Motor neuron (in vitro differentiated cells): ENCODE results near the gene TIPARP. TPM values are rescaled to one million over a fixed set of nuclear protein-coding genes. Genes with fewer than 3 reads are reported as not detected.
A peak's percentile ranks its signal among the peaks of the same experiment; 100 is the strongest.
"Not testable (repeated sequence)": the region's sequence is repeated elsewhere in the genome, so short reads cannot be mapped to it uniquely, and the experiment has no call there.

Experiments used
- ATAC-seq, 8 experiments: fragments of 200-7000 bp; cut with Tn5 transposase; replicated peaks in 6 of 8; 2 replicates each; pipeline ENCODE4 v1.8.0; 2021; ENCODE audit warnings: mild to moderate bottlenecking in 8 of 8, moderate library complexity in 8 of 8
- H3K27ac ChIP-seq, 2 donors: fragments of 250-450 bp; sonication (Bioruptor Pico); 2 replicates each; pipeline ENCODE4 v1.9.0; 2021; ENCODE audit warnings: antibody characterized with exemption in 2 of 2, mild to moderate bottlenecking in 2 of 2, moderate library complexity in 1 of 2
- H3K4me1 ChIP-seq, 2 donors: fragments of 250-450 bp; sonication (Bioruptor Pico); replicated peaks in 1 of 2; 2 replicates each; pipeline ENCODE4 v1.6.1; 2021; ENCODE audit warnings: antibody characterized with exemption in 2 of 2, mild to moderate bottlenecking in 2 of 2, moderate library complexity in 1 of 2
- H3K4me3 ChIP-seq, 5 donors: fragments of 250-450 bp; sonication (Bioruptor Pico); 2 replicates each; pipeline ENCODE4 v1.9.0; 2021; ENCODE audit warnings: antibody characterized with exemption in 5 of 5, mild to moderate bottlenecking in 5 of 5, moderate library complexity in 4 of 5
- WGBS, 10 experiments: fragments of 450-650 bp; shearing (Covaris generic); methylation state at CpG; one replicate each; pipeline ENCODE4 v1.0.0; 2022; 5-methylcytosine and 5-hydroxymethylcytosine counted together
- in situ Hi-C, 9 experiments: fragments of 400-800 bp; cut with MboI; loops; one replicate each; pipeline ENCODE4 v1.15.0; 2021; ENCODE audit warnings: low sequenced_read_pairs in 9 of 9, low pct_unique_long_range_greater_than_20kb in 2 of 9; ENCODE audit not compliant: unreplicated experiment in 9 of 9
- total RNA-seq, 8 experiments: library from RNA; unstranded; fragments of 300-600 nt; gene quantifications; 2 replicates each; pipeline versions ENCODE4 v1.2.3 to v1.2.4, GENCODE V29; 2022

TIPARP gene
- total RNA-seq, 8 experiments from 2014 or later = 8.0 to 28.4 (median 14.6) TPM

GRCh38 chr3:156711113-156711512, 36.7 kb downstream of the TIPARP start:
- in situ Hi-C loops = no loop called here
- Histone ChIP-seq H3K27ac (no peak overlapping the region), H3K4me1 (no peaks in the 10 kb centered on the region), H3K4me3 (no peak overlapping the region)
- WGBS, 10 experiments = 40 to 100% (median 60%) methylated on average over 1 of the region's 1 CpG; no CpG with 5 or more reads in 5 of the 10 experiments
- no peak for ATAC-seq

- ATAC-seq = peak in 3 of 8 experiments; percentile 82 to 93 (median 83)
- H3K27ac ChIP-seq, in situ Hi-C loops, H3K4me3 ChIP-seq, H3K4me1 ChIP-seq: not testable (repeated sequence)
- no CpG with 5 or more reads among the region's 4 CpGs for WGBS, 10 experiments
Observed at GRCh38 chr3:156711944-156712343, 37.6 kb downstream of the TIPARP start.

GRCh38 chr3:156716105-156716862, 41.9 kb downstream of the TIPARP start:
- 0 to 100% (median 79%) methylated on average over 1 to 6 of the region's 6 CpGs for WGBS, 10 experiments
- in situ Hi-C loops = no loop called here
- no peak for ATAC-seq

GRCh38 chr3:156718622-156719306, 44.4 kb downstream of the TIPARP start:
- Histone ChIP-seq H3K4me1 (no peaks in the 10 kb centered on the region), H3K27ac (no peak overlapping the region), H3K4me3 (no peak overlapping the region)
- in situ Hi-C loops = no loop called here
- ATAC-seq = peak in 2 of 8 experiments; percentile 21 to 29
- 50 to 100% (median 80%) methylated on average over 1 to 3 of the region's 3 CpGs; no CpG with 5 or more reads in 1 of the 10 experiments for WGBS, 10 experiments

More at GRCh38 chr3:156716105-156716862, 41.9 kb downstream of the TIPARP start:
- no peaks in the 10 kb centered on the region for H3K4me1 ChIP-seq
- H3K4me3 ChIP-seq = no peak overlapping the region
- no peak overlapping the region for H3K27ac ChIP-seq

- ATAC-seq = peak in 1 of 8 experiments; percentile 13
- H3K4me3 ChIP-seq = no peak overlapping the region
- 0 to 83% (median 21%) methylated on average over 1 of the region's 2 CpGs; no CpG with 5 or more reads in 4 of the 10 experiments for WGBS, 10 experiments
- H3K4me1 ChIP-seq = no peaks in the 10 kb centered on the region
- in situ Hi-C loops = no loop called here
- H3K27ac ChIP-seq = no peak overlapping the region
Observed at GRCh38 chr3:156720826-156721225, 46.4 kb downstream of the TIPARP start.

GRCh38 chr3:156721687-156722618, 47.6 kb downstream of the TIPARP start:
- WGBS, 10 experiments = 40 to 100% (median 92%) methylated on average over 1 to 2 of the region's 2 CpGs; no CpG with 5 or more reads in 4 of the 10 experiments
- no peaks in the 10 kb centered on the region for H3K4me1 ChIP-seq
- H3K4me3 ChIP-seq = no peak overlapping the region
- H3K27ac ChIP-seq = no peak overlapping the region
- in situ Hi-C loops = no loop called here
- ATAC-seq = no peak

GRCh38 chr3:156723182-156723619, 48.8 kb downstream of the TIPARP start:
- 80 to 92% (median 85%) methylated on average over 1 to 2 of the region's 2 CpGs; no CpG with 5 or more reads in 6 of the 10 experiments for WGBS, 10 experiments
- Histone ChIP-seq H3K4me1 (no peaks in the 10 kb centered on the region), H3K27ac (no peak overlapping the region), H3K4me3 (no peak overlapping the region)
- in situ Hi-C loops = no loop called here
- ATAC-seq = peak in 1 of 8 experiments; percentile 18

- ATAC-seq = peak in 1 of 8 experiments; percentile 12
- no peak overlapping the region for H3K27ac ChIP-seq
- in situ Hi-C loops = no loop called here
- 0 to 100% (median 73%) methylated on average over 1 to 4 of the region's 4 CpGs for WGBS, 10 experiments
- H3K4me1 ChIP-seq = no peaks in the 10 kb centered on the region
- H3K4me3 ChIP-seq = no peak overlapping the region
Observed at GRCh38 chr3:156725682-156726081, 51.3 kb downstream of the TIPARP start.

GRCh38 chr3:156726456-156726855, 52.1 kb downstream of the TIPARP start:
- Histone ChIP-seq H3K4me1 (no peaks in the 10 kb centered on the region), H3K4me3 (no peak overlapping the region), H3K27ac (no peak overlapping the region)
- no peak for ATAC-seq
- in situ Hi-C loops = no loop called here
- WGBS, 10 experiments = 50 to 100% (median 87%) methylated on average over 1 of the region's 1 CpG; no CpG with 5 or more reads in 4 of the 10 experiments

GRCh38 chr3:156727519-156728205, 53.3 kb downstream of the TIPARP start:
- Histone ChIP-seq H3K4me1 (peaks cover 0 to 6% of the 10 kb centered on the region in 2 donors), H3K27ac (no peak overlapping the region), H3K4me3 (no peak overlapping the region)
- ATAC-seq = peak in 3 of 8 experiments; percentile 46 to 93 (median 51)
- WGBS, 10 experiments = 49 to 82% (median 72%) methylated on average over 1 to 3 of the region's 3 CpGs; no CpG with 5 or more reads in 4 of the 10 experiments
- in situ Hi-C loops = no loop called here

- H3K27ac ChIP-seq = no peak overlapping the region
- peaks cover 0 to 6% of the 10 kb centered on the region in 2 donors for H3K4me1 ChIP-seq
- H3K4me3 ChIP-seq = no peak overlapping the region
- in situ Hi-C loops = no loop called here
- ATAC-seq = peak in 5 of 8 experiments; percentile 12 to 93 (median 40)
- 50 to 100% (median 71%) methylated on average over 1 to 7 of the region's 7 CpGs; no CpG with 5 or more reads in 2 of the 10 experiments for WGBS, 10 experiments
Observed at GRCh38 chr3:156728267-156728985, 54.0 kb downstream of the TIPARP start.
